22Rv1 (cell line): ENCODE measurements around the gene NAA80.

ENCODE experiments used
- ZFX ChIP-seq: fragments of 450-650 bp; IDR thresholded peaks from 2 replicates; pipeline ENCODE4 v1.6.1; 2017; ENCODE audit warnings: antibody characterized with exemption, borderline replicate concordance
- TF ChIP-seq, protein P1 (sequence below): fragments of 450-650 bp; IDR thresholded peaks from 2 replicates; pipeline ENCODE4 v1.5.1; 2017; ENCODE audit warnings: mild to moderate bottlenecking

GRCh38 chr3:50331364-50331907 lies 32.2 kb upstream of the NAA80 start:
- TF ChIP-seq, protein P1, sequence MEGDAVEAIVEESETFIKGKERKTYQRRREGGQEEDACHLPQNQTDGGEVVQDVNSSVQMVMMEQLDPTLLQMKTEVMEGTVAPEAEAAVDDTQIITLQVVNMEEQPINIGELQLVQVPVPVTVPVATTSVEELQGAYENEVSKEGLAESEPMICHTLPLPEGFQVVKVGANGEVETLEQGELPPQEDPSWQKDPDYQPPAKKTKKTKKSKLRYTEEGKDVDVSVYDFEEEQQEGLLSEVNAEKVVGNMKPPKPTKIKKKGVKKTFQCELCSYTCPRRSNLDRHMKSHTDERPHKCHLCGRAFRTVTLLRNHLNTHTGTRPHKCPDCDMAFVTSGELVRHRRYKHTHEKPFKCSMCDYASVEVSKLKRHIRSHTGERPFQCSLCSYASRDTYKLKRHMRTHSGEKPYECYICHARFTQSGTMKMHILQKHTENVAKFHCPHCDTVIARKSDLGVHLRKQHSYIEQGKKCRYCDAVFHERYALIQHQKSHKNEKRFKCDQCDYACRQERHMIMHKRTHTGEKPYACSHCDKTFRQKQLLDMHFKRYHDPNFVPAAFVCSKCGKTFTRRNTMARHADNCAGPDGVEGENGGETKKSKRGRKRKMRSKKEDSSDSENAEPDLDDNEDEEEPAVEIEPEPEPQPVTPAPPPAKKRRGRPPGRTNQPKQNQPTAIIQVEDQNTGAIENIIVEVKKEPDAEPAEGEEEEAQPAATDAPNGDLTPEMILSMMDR = no peak
- no peak for TF ChIP-seq ZFX
